IMR-90 (cell line): ENCODE results near the gene VPS13C. TPM values are rescaled to one million over a fixed set of nuclear protein-coding genes. Genes with fewer than 3 reads are reported as not detected.

Experiments used
- ATAC-seq: fragments of 200-7000 bp; cut with Tn5 transposase; 2 replicates; pipeline ENCODE4 v1.9.1; 2020; ENCODE audit warnings: low read depth, mild to moderate bottlenecking, moderate library complexity
- BruUV-seq: library from RNA; stranded (reverse); fragments of 400-500 nt; replicated peaks from 2 replicates; lab custom pipeline; 2021; lab: Mats Ljungman, UMichigan
- CTCF ChIA-PET: fragments of 300-600 bp; formaldehyde crosslinking; extraction: SDS; loops from one replicate; lab custom pipeline; 2021; ENCODE audit warnings: antibody characterized with exemption; lab: Yijun Ruan, JAX
- POLR2A ChIA-PET: fragments of 300-600 bp; sonication (Branson Sonifier 250); formaldehyde crosslinking; loops from one replicate; lab custom pipeline; 2022; ENCODE audit warnings: antibody characterized with exemption; ENCODE audit not compliant: unreplicated experiment; lab: Charles Lee
- DNase-seq: peaks from one replicate; pipeline ENCODE4 v3.0.0; 2013
- H2AFZ ChIP-seq: replicated peaks from 2 replicates; pipeline ENCODE3; 2013; ENCODE audit warnings: low read length, mild to moderate bottlenecking; ENCODE audit not compliant: poor library complexity
- H2AK5ac ChIP-seq: 2 replicates; pipeline ENCODE4 v1.6.1; 2013; ENCODE audit warnings: low read depth, low read length, inconsistent platforms
- H2AK9ac ChIP-seq: replicated peaks from 2 replicates; pipeline ENCODE3; 2013; ENCODE audit warnings: mild to moderate bottlenecking, low read depth, low read length, moderate library complexity; ENCODE audit not compliant: poor library complexity
- H2BK120ac ChIP-seq: 2 replicates; pipeline ENCODE4 v1.6.1; 2013; ENCODE audit warnings: low read depth, low read length, inconsistent platforms
- H2BK15ac ChIP-seq: 3 replicates; pipeline ENCODE4 v1.6.1; 2013; ENCODE audit warnings: low read depth, low read length, inconsistent platforms
- H2BK20ac ChIP-seq: 2 replicates; pipeline ENCODE4 v1.6.1; 2013; ENCODE audit warnings: low read depth, mild to moderate bottlenecking, inconsistent platforms, low read length, moderate library complexity
- H2BK5ac ChIP-seq: 2 replicates; pipeline ENCODE4 v1.6.1; 2013; ENCODE audit warnings: mild to moderate bottlenecking, low read depth, low read length, inconsistent platforms; ENCODE audit not compliant: poor library complexity, severe bottlenecking
- H3K14ac ChIP-seq: replicated peaks from 2 replicates; pipeline ENCODE4 v1.6.1; 2013; ENCODE audit warnings: low read depth, low read length, inconsistent platforms
- H3K18ac ChIP-seq: 2 replicates; pipeline ENCODE4 v1.6.1; 2013; ENCODE audit warnings: low read depth, low read length, control low read depth
- H3K23ac ChIP-seq: 2 replicates; pipeline ENCODE4 v1.6.1; 2013; ENCODE audit warnings: low read depth, low read length, inconsistent platforms
- H3K27ac ChIP-seq: 2 replicates; pipeline ENCODE4 v1.5.1; 2013; ENCODE audit warnings: mild to moderate bottlenecking, control low read depth, low read length; ENCODE audit not compliant: insufficient read depth
- H3K27me3 ChIP-seq: 2 replicates; pipeline ENCODE4 v1.6.1; 2013; ENCODE audit warnings: low read length; ENCODE audit not compliant: control insufficient read depth, insufficient read depth
- H3K36me3 ChIP-seq: 2 replicates; pipeline ENCODE4 v1.6.1; 2013; ENCODE audit warnings: low read length, mixed read lengths; ENCODE audit not compliant: control insufficient read depth, insufficient read depth
- H3K4ac ChIP-seq: 2 replicates; pipeline ENCODE4 v1.6.1; 2013; ENCODE audit warnings: low read depth, low read length, inconsistent platforms
- H3K4me1 ChIP-seq: 2 replicates; pipeline ENCODE4 v1.6.1; 2013; ENCODE audit warnings: low read length, mixed read lengths; ENCODE audit not compliant: control insufficient read depth, insufficient read depth
- H3K4me2 ChIP-seq: 2 replicates; pipeline ENCODE4 v1.6.1; 2013; ENCODE audit warnings: low read depth, mild to moderate bottlenecking, control low read depth, low read length, moderate library complexity
- H3K4me3 ChIP-seq: 2 replicates; pipeline ENCODE4 v1.5.1; 2013; ENCODE audit warnings: low read depth, mild to moderate bottlenecking, control low read depth, low read length, moderate library complexity; ENCODE audit not compliant: insufficient read depth
- H3K56ac ChIP-seq: 2 replicates; pipeline ENCODE4 v1.6.1; 2013; ENCODE audit warnings: low read length, inconsistent platforms; ENCODE audit not compliant: insufficient read depth; ENCODE audit errors: extremely low read depth
- H3K79me1 ChIP-seq, 2 experiments: 2 replicates each; pipeline ENCODE4 v1.6.1; 2013; ENCODE audit warnings: low read length in 2 of 2, inconsistent platforms in 1 of 2, low read depth in 1 of 2
- H3K9ac ChIP-seq: 2 replicates; pipeline ENCODE4 v1.6.1; 2013; ENCODE audit warnings: low read depth, low read length, control low read depth
- H3K9me1 ChIP-seq: 2 replicates; pipeline ENCODE4 v1.6.1; 2013; ENCODE audit warnings: low read length, inconsistent platforms; ENCODE audit not compliant: insufficient read depth
- H3K9me3 ChIP-seq: 2 replicates; pipeline ENCODE4 v1.6.1; 2013; ENCODE audit warnings: low read length; ENCODE audit not compliant: control insufficient read depth, insufficient read depth
- H4K20me1 ChIP-seq: 2 replicates; pipeline ENCODE4 v1.6.1; 2013; ENCODE audit warnings: low read length, inconsistent platforms; ENCODE audit not compliant: insufficient read depth
- H4K5ac ChIP-seq: 2 replicates; pipeline ENCODE4 v1.6.1; 2013; ENCODE audit warnings: mild to moderate bottlenecking, low read depth, low read length, control low read depth
- H4K8ac ChIP-seq, 2 experiments: 2 replicates each; pipeline ENCODE4 v1.6.1; 2013; ENCODE audit warnings: low read depth in 2 of 2, low read length in 2 of 2, control low read depth in 1 of 2, inconsistent platforms in 1 of 2
- H4K91ac ChIP-seq: 2 replicates; pipeline ENCODE4 v1.6.1; 2013; ENCODE audit warnings: low read depth, low read length, inconsistent platforms; ENCODE audit not compliant: insufficient read depth
- BHLHE40 ChIP-seq: fragments of 150-350 bp; IDR thresholded peaks from 2 replicates; pipeline ENCODE4 v1.6.1; 2016; ENCODE audit warnings: mild to moderate bottlenecking, low read depth, low read length
- CEBPB ChIP-seq: IDR thresholded peaks from 2 replicates; pipeline ENCODE4 v1.6.1; 2012; ENCODE audit warnings: low read depth, low read length, improper control_type of control experiment
- CHD1 ChIP-seq: IDR thresholded peaks from 2 replicates; pipeline ENCODE4 v1.6.1; 2012; ENCODE audit warnings: low read depth, low read length, improper control_type of control experiment
- CTCF ChIP-seq: conservative IDR thresholded peaks from 2 replicates; pipeline ENCODE4 v1.5.1; 2012; ENCODE audit warnings: mild to moderate bottlenecking, low read depth, low read length, improper control_type of control experiment
- ELK1 ChIP-seq: fragments of 150-350 bp; IDR thresholded peaks from 2 replicates; pipeline ENCODE4 v1.6.1; 2016; ENCODE audit warnings: low read depth, mild to moderate bottlenecking, low read length, moderate library complexity, borderline replicate concordance
- FOS ChIP-seq: fragments of 150-350 bp; IDR thresholded peaks from 2 replicates; pipeline ENCODE4 v1.6.1; 2016; ENCODE audit warnings: low read depth, low read length
- MAZ ChIP-seq: IDR thresholded peaks from 2 replicates; pipeline ENCODE4 v1.6.1; 2012; ENCODE audit warnings: low read depth, mild to moderate bottlenecking, low read length, improper control_type of control experiment, moderate library complexity, borderline replicate concordance
- MXI1 ChIP-seq: IDR thresholded peaks from 2 replicates; pipeline ENCODE4 v1.6.1; 2012; ENCODE audit warnings: low read depth, mild to moderate bottlenecking, low read length, moderate library complexity, borderline replicate concordance
- NFE2L2 ChIP-seq: fragments of 150-350 bp; IDR thresholded peaks from 2 replicates; pipeline ENCODE4 v1.6.1; 2016; ENCODE audit warnings: low read depth, mild to moderate bottlenecking, low read length
- POLR2A ChIP-seq: IDR thresholded peaks from 2 replicates; pipeline ENCODE4 v1.6.1; 2012; ENCODE audit warnings: mild to moderate bottlenecking, low read depth, low read length
- RAD21 ChIP-seq: IDR thresholded peaks from 2 replicates; pipeline ENCODE4 v1.6.1; 2012; ENCODE audit warnings: low read length, improper control_type of control experiment
- RCOR1 ChIP-seq: IDR thresholded peaks from 2 replicates; pipeline ENCODE4 v1.6.1; 2012; ENCODE audit warnings: mild to moderate bottlenecking, low read length, improper control_type of control experiment; ENCODE audit not compliant: insufficient replicate concordance
- USF2 ChIP-seq: fragments of 150-350 bp; IDR thresholded peaks from 2 replicates; pipeline ENCODE4 v1.6.1; 2017; ENCODE audit warnings: mild to moderate bottlenecking, antibody characterized with exemption, low read length, low read depth
- WGBS, 2 experiments: methylation state at CpG; one replicate each; pipeline versions ENCODE4 v1.1.5 to v1.1.7; 2013; ENCODE audit warnings: missing lambda C conversion rate in 2 of 2; ENCODE audit not compliant: insufficient read length in 1 of 2; ENCODE audit errors: extremely low coverage in 2 of 2; 5-methylcytosine and 5-hydroxymethylcytosine counted together
- dilution Hi-C: fragments of 300-500 bp; cut with HindIII; formaldehyde crosslinking; loops from one replicate; pipeline ENCODE4 v1.14.3; 2018; ENCODE audit warnings: low sequenced_read_pairs; ENCODE audit not compliant: unreplicated experiment
- in situ Hi-C: fragments of 300-500 bp; cut with MboI; formaldehyde crosslinking; loops from 3 replicates; pipeline ENCODE4 v1.14.3; 2019; ENCODE audit warnings: low sequenced_read_pairs, inconsistent platforms, mixed read lengths
- intact Hi-C: fragments of 100-400 bp; cut with micrococcal nuclease; formaldehyde crosslinking; loops from 2 replicates; pipeline ENCODE4 v1.10.0; 2022
- polyA plus RNA-seq, 3 experiments: library from polyadenylated mRNA; depleted of rRNA; stranded (reverse); fragments of >200 nt; gene quantifications; 2 replicates each; pipeline ENCODE4 v1.2.3, GENCODE V29; 2012; ENCODE audit warnings: low replicate concordance in 1 of 3
- total RNA-seq: library from RNA; depleted of rRNA; stranded (reverse); fragments of >200 nt; gene quantifications from 2 replicates; pipeline ENCODE4 v1.2.3, GENCODE V29; 2012

Gene VPS13C
- total and polyA plus RNA-seq, 2 of the 4 experiments (the other 2 are of a cell fraction), result 8.1 to 32.8 TPM

GRCh38 chr15:61917457-61917856 lies 142.8 kb downstream of the VPS13C start:
- Histone ChIP-seq H4K5ac (no peak overlapping the region), H3K36me3 (peaks cover 8% of the 10 kb centered on the region), H3K4me3 (no peak overlapping the region), H3K23ac (no peak overlapping the region), H2AK5ac (no peak overlapping the region), H2BK5ac (no peak overlapping the region), H3K4me2 (no peak overlapping the region), H2BK20ac (no peak overlapping the region), H4K8ac (no peak overlapping the region), H2BK120ac (no peak overlapping the region), H3K56ac (no peak overlapping the region), H3K18ac (no peak overlapping the region), H4K91ac (no peak overlapping the region), H3K9ac (no peak overlapping the region), H2BK15ac (no peak overlapping the region), H3K9me1 (no peaks in the 10 kb centered on the region; the same call in 1 of the 2 replicates), H3K4ac (no peak overlapping the region), H3K4me1 (no peaks in the 10 kb centered on the region), H2AK9ac (no peak overlapping the region), H3K79me1 (no peaks in the 10 kb centered on the region), H3K27me3 (no peaks in the 10 kb centered on the region), H3K14ac (no peak overlapping the region), H3K9me3 (no peaks in the 10 kb centered on the region), H4K20me1 (no peaks in the 10 kb centered on the region), H3K27ac (no peak overlapping the region), H2AFZ (no peak overlapping the region)
- no CpG with 5 or more reads among the region's 1 CpG for WGBS, 2 experiments
- CTCF ChIA-PET, result no interaction called here
- DNase-seq, result no peak
- in situ Hi-C loops, result no loop called here
- no peak for ATAC-seq
- POLR2A ChIA-PET, result no interaction called here
- intact Hi-C loops, result no loop called here
- dilution Hi-C loops, result no loop called here
- BruUV-seq, result no TSS peak
- TF ChIP-seq MAZ, result no peak
- no peak for TF ChIP-seq CHD1
- no peak for TF ChIP-seq RCOR1
- TF ChIP-seq CEBPB, result no peak
- no peak for TF ChIP-seq POLR2A
- no peak for TF ChIP-seq CTCF
- TF ChIP-seq ELK1, result no peak
- TF ChIP-seq RAD21, result no peak
- no peak for TF ChIP-seq FOS
- TF ChIP-seq USF2, result no peak
- TF ChIP-seq MXI1, result no peak
- TF ChIP-seq BHLHE40, result no peak
- no peak for TF ChIP-seq NFE2L2
